NB4 (cell line): ENCODE measurements around the gene TM2D3.

Source experiments
- MYC ChIP-seq: IDR thresholded peaks from 2 replicates; pipeline ENCODE4 v1.6.1; 2011; ENCODE audit warnings: low read depth, low read length
- POLR2A ChIP-seq: IDR thresholded peaks from 2 replicates; pipeline ENCODE4 v1.6.1; 2011; ENCODE audit warnings: mild to moderate bottlenecking; ENCODE audit not compliant: insufficient read length; ENCODE audit errors: extremely low read depth
- TF ChIP-seq, protein P1 (sequence below): IDR thresholded peaks from one replicate; pipeline ENCODE4 v1.5.1; 2012; ENCODE audit warnings: low read depth, low read length

GRCh38 chr15:101600035-101600434, 52.1 kb downstream of the TM2D3 start:
- TF ChIP-seq MYC (no peak), POLR2A (no peak)
- TF ChIP-seq, protein P1, sequence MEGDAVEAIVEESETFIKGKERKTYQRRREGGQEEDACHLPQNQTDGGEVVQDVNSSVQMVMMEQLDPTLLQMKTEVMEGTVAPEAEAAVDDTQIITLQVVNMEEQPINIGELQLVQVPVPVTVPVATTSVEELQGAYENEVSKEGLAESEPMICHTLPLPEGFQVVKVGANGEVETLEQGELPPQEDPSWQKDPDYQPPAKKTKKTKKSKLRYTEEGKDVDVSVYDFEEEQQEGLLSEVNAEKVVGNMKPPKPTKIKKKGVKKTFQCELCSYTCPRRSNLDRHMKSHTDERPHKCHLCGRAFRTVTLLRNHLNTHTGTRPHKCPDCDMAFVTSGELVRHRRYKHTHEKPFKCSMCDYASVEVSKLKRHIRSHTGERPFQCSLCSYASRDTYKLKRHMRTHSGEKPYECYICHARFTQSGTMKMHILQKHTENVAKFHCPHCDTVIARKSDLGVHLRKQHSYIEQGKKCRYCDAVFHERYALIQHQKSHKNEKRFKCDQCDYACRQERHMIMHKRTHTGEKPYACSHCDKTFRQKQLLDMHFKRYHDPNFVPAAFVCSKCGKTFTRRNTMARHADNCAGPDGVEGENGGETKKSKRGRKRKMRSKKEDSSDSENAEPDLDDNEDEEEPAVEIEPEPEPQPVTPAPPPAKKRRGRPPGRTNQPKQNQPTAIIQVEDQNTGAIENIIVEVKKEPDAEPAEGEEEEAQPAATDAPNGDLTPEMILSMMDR: no peak
